Sigmoid colon (tissue), 7 donors: ENCODE results near the gene PLEKHB1. TPM values are rescaled to one million over a fixed set of nuclear protein-coding genes. Genes with fewer than 3 reads are reported as not detected.

Experiments used
- DNase-seq: peaks from one replicate; pipeline ENCODE4 v3.0.0-alpha.2; 2019
- H3K27ac ChIP-seq, 4 donors: fragments of 200-600 bp; sonication (generic); one replicate each; pipeline ENCODE4 v1.5.1; 2016 to 2019; ENCODE audit warnings: mild to moderate bottlenecking in 1 of 4
- H3K27me3 ChIP-seq, 3 donors: fragments of 200-600 bp; sonication (generic); one replicate each; pipeline ENCODE4 v1.5.1; 2019; ENCODE audit warnings: mild to moderate bottlenecking in 1 of 3
- H3K36me3 ChIP-seq, 4 donors: fragments of 200-600 bp; sonication (generic); one replicate each; pipeline ENCODE4 v1.5.1; 2016 to 2019
- H3K4me1 ChIP-seq, 4 donors: fragments of 200-600 bp; sonication (generic); one replicate each; pipeline ENCODE4 v1.5.1; 2017 to 2019
- H3K4me3 ChIP-seq, 4 donors: fragments of 200-600 bp; sonication (generic); one replicate each; pipeline ENCODE4 v1.5.1; 2017 to 2019; ENCODE audit warnings: mild to moderate bottlenecking in 2 of 4, moderate library complexity in 1 of 4
- H3K9me3 ChIP-seq, 4 donors: fragments of 200-600 bp in 3 of 4; sonication (generic) in 3 of 4; one replicate each; pipeline versions ENCODE4 v1.5.1 to v1.6.1; 2013 to 2019
- CTCF ChIP-seq, 4 experiments: fragments of 450-650 bp in 3 of 4; fragments of 200-600 bp in 1 of 4; IDR thresholded peaks; one replicate each; pipeline ENCODE4 v1.5.1; 2016 to 2019; ENCODE audit warnings: antibody characterized with exemption in 4 of 4, mild to moderate bottlenecking in 3 of 4, moderate library complexity in 2 of 4
- EP300 ChIP-seq, 4 donors: sonication (generic); formaldehyde crosslinking; IDR thresholded peaks; one replicate each; pipeline ENCODE4 v1.6.1; 2017; ENCODE audit warnings: antibody characterized with exemption in 4 of 4
- POLR2A ChIP-seq, 2 donors: fragments of 450-650 bp; IDR thresholded peaks; one replicate each; pipeline ENCODE4 v1.6.1; 2016; ENCODE audit warnings: antibody characterized with exemption in 2 of 2, mild to moderate bottlenecking in 2 of 2, moderate library complexity in 2 of 2
- POLR2AphosphoS5 ChIP-seq, 4 donors: sonication (generic); formaldehyde crosslinking; IDR thresholded peaks; one replicate each; pipeline ENCODE4 v1.6.1; 2017; ENCODE audit warnings: antibody characterized with exemption in 4 of 4
- whole genome bisulfite sequencing, 2 donors: extraction: QIAGEN DNeasy Blood & Tissue Kit; methylation state at CpG; one replicate each; pipeline ENCODE4 v1.1.7; 2013; 5-methylcytosine and 5-hydroxymethylcytosine counted together
- intact Hi-C: fragments of 100-400 bp; cut with DNase I; formaldehyde crosslinking; loops from one replicate; pipeline ENCODE4 v1.15.1; 2023
- polyA plus RNA-seq, 3 donors: library from polyadenylated mRNA; stranded (reverse); fragments of 200-250 nt; gene quantifications; one replicate each; pipeline ENCODE4 v1.2.3, GENCODE V29; 2013
- total RNA-seq, 4 donors: library from RNA; depleted of rRNA; stranded (reverse); fragments of >200 nt; gene quantifications; one replicate each; pipeline ENCODE4 v1.1.0, GENCODE V29; 2016
- donor health status: healthy with polysubstance abuse.
- donor health status: Bipolar disorder and iron deficiency.
- donor health status: healthy.

The PLEKHB1 gene
- total and polyA plus RNA-seq, 7 donors = 15.2 to 90.3 (median 30.3) TPM

GRCh38 chr11:73652856-73653559 is 6.6 kb downstream of the PLEKHB1 start:
- intact Hi-C loops = no loop called here
- WGBS, 2 donors = 67 to 88% methylated on average over 6 of the region's 6 CpGs
- no peak for DNase-seq
- TF ChIP-seq POLR2AphosphoS5 (IDR thresholded peaks at IDR 0.05) (no peak), CTCF (IDR thresholded peaks at IDR 0.05) (no peak), POLR2A (IDR thresholded peaks at IDR 0.05) (no peak), EP300 (IDR thresholded peaks at IDR 0.05) (no peak)
- peak overlapping the region in 1 of 4 donors; percentile 0 for H3K27ac ChIP-seq
- H3K27me3 ChIP-seq = no peaks in the 10 kb centered on the region
- H3K4me1 ChIP-seq = no peaks in the 10 kb centered on the region
- H3K36me3 ChIP-seq = no peaks in the 10 kb centered on the region
- no peaks in the 10 kb centered on the region for H3K9me3 ChIP-seq
- no peak overlapping the region for H3K4me3 ChIP-seq

- Histone ChIP-seq H3K36me3 (no peaks in the 10 kb centered on the region), H3K9me3 (no peaks in the 10 kb centered on the region), H3K4me3 (no peak overlapping the region), H3K4me1 (no peaks in the 10 kb centered on the region), H3K27me3 (no peaks in the 10 kb centered on the region), H3K27ac (no peak overlapping the region)
- intact Hi-C loops = no loop called here
- TF ChIP-seq POLR2AphosphoS5 (IDR thresholded peaks at IDR 0.05) (no peak), CTCF (IDR thresholded peaks at IDR 0.05) (no peak)
- no peak for DNase-seq
- 91 to 93% methylated on average over 5 of the region's 5 CpGs for WGBS, 2 donors
Observed at GRCh38 chr11:73653996-73654395, 7.6 kb downstream of the PLEKHB1 start.

- Histone ChIP-seq H3K9me3 (no peaks in the 10 kb centered on the region), H3K27me3 (no peaks in the 10 kb centered on the region), H3K4me3 (no peak overlapping the region), H3K36me3 (no peaks in the 10 kb centered on the region), H3K4me1 (no peaks in the 10 kb centered on the region), H3K27ac (no peak overlapping the region)
- no peak for TF ChIP-seq POLR2AphosphoS5 (IDR thresholded peaks at IDR 0.05)
- TF ChIP-seq EP300 (IDR thresholded peaks at IDR 0.05) = no peak
- TF ChIP-seq POLR2A (IDR thresholded peaks at IDR 0.05) = no peak
- TF ChIP-seq CTCF (IDR thresholded peaks at IDR 0.05) = no peak
- no peak for DNase-seq
- WGBS, 2 donors = 88 to 92% methylated on average over 7 of the region's 7 CpGs
- intact Hi-C loops = no loop called here
Observed at GRCh38 chr11:73654482-73655021, 8.2 kb downstream of the PLEKHB1 start.

- intact Hi-C loops = no loop called here
- Histone ChIP-seq H3K9me3 (no peaks in the 10 kb centered on the region), H3K4me3 (no peak overlapping the region), H3K27me3 (no peaks in the 10 kb centered on the region), H3K27ac (no peak overlapping the region), H3K36me3 (no peaks in the 10 kb centered on the region), H3K4me1 (peaks cover under 1 to 5% (median 3%) of the 10 kb centered on the region in 4 donors)
- 91 to 94% methylated on average over 8 of the region's 8 CpGs for WGBS, 2 donors
- TF ChIP-seq POLR2A (IDR thresholded peaks at IDR 0.05) (no peak), EP300 (IDR thresholded peaks at IDR 0.05) (no peak), POLR2AphosphoS5 (IDR thresholded peaks at IDR 0.05) (no peak), CTCF (IDR thresholded peaks at IDR 0.05) (no peak)
- DNase-seq = no peak
Observed at GRCh38 chr11:73655686-73656085, 9.3 kb downstream of the PLEKHB1 start.
